Kidney (tissue), 14 donors: Measurements from ENCODE around the gene HTN3. TPM values are rescaled to one million over a fixed set of nuclear protein-coding genes. Genes with fewer than 3 reads are reported as not detected.

Experiments used
- DNase-seq, 5 donors: peaks; one replicate each; pipeline ENCODE4 v3.0.0-alpha.2; 2013 to 2020
- FAIRE-seq: peaks from 2 replicates; lab custom pipeline; 2012; peaks lifted over from hg19 to GRCh38; lab: Jason Lieb, UNC
- H3K27ac ChIP-seq, 2 donors: one replicate each; pipeline ENCODE4 v1.7.0; 2013; ENCODE audit warnings: low read depth in 2 of 2, low read length in 2 of 2, inconsistent platforms in 1 of 2
- H3K27me3 ChIP-seq: one replicate; pipeline ENCODE4 v1.7.1; 2013; ENCODE audit warnings: low read length, inconsistent platforms; ENCODE audit not compliant: control insufficient read depth, insufficient read depth
- H3K36me3 ChIP-seq, 3 donors: one replicate each; pipeline versions ENCODE4 v1.7.0 to v1.7.1; 2013; ENCODE audit warnings: low read length in 3 of 3, control low read depth in 1 of 3, inconsistent platforms in 1 of 3; ENCODE audit not compliant: insufficient read depth in 3 of 3, control insufficient read depth in 2 of 3
- H3K4me1 ChIP-seq, 3 donors: one replicate each; pipeline versions ENCODE4 v1.7.0 to v1.7.1; 2013; ENCODE audit warnings: low read length in 3 of 3, inconsistent platforms in 1 of 3, low read depth in 1 of 3; ENCODE audit not compliant: control insufficient read depth in 2 of 3, insufficient read depth in 2 of 3
- H3K4me3 ChIP-seq, 3 donors: one replicate each; pipeline versions ENCODE4 v1.7.0 to v1.8.1; 2013; ENCODE audit warnings: low read length in 3 of 3, control low read depth in 1 of 3, inconsistent platforms in 1 of 3
- H3K9ac ChIP-seq, 3 donors: one replicate each; pipeline versions ENCODE4 v1.7.0 to v1.7.1; 2013; ENCODE audit warnings: low read length in 3 of 3, control low read depth in 1 of 3, inconsistent platforms in 1 of 3
- H3K9me3 ChIP-seq, 3 donors: one replicate each; pipeline versions ENCODE4 v1.7.0 to v1.7.1; 2013; ENCODE audit warnings: low read length in 3 of 3, control low read depth in 1 of 3, inconsistent platforms in 1 of 3; ENCODE audit not compliant: control insufficient read depth in 2 of 3, insufficient read depth in 1 of 3
- intact Hi-C: fragments of 100-400 bp; cut with DNase I; formaldehyde crosslinking; loops from one replicate; pipeline ENCODE4 v1.11.1; 2022
- polyA plus RNA-seq: library from polyadenylated mRNA; stranded (reverse); fragments of 350-450 nt; fragmentation: Illumina TruSeq; extraction: RNeasy Lipid Tissue Mini Kit (QIAGEN cat#74804); gene quantifications from one replicate; pipeline ENCODE4 v1.2.3, GENCODE V29; 2014; ENCODE audit warnings: low read depth, low replicate concordance; ENCODE audit not compliant: insufficient read depth
- total RNA-seq: library from RNA; stranded (reverse); fragmentation: NEBNext Ultra II Directional; extraction: Animal tissue kit (Norgen Biotek cat#: 25700); gene quantifications from one replicate; pipeline ENCODE4 v1.2.1, GENCODE V29; 2021
- TF ChIP-seq, protein P1 (sequence below): IDR thresholded peaks from 3 replicates; pipeline ENCODE4 v1.5.1; 2012; ENCODE audit warnings: mild to moderate bottlenecking, moderate library complexity, borderline replicate concordance; ENCODE audit not compliant: insufficient read depth; ENCODE audit errors: extremely low read depth
- donor health status: control.
- donor health status: control.
- donor health status: control.
- donor health status: control.
- donor health status: control.
- donor health status: DM: yes; HTN: yes; CAD: no.
- donor health status: Normal renal cell carcinoma (clear cell type).

HTN3 gene
- total and polyA plus RNA-seq, 2 donors from 2014 or later, result not detected

DNA sequence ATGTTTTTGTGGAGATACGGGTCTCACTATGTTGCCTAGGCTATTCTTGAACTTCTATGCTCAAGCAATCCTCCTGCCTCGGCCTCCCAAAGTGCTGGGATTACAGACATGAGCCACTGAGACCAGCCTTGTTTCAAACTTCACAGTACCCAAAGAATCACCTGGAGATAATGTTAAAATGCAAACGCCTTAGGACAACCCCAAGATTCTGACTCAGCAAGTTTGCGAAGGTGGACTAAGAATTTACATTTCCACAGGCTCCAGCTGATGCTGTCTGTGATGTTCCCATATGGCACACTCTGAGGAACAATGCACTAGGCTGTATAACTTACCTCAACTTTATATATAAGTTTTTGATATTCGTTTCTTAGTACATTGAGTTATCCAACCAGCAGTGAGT, 33.5 kb upstream of the HTN3 start:
- FAIRE-seq (no peak), DNase-seq (no peak)
- H3K9ac ChIP-seq, result no peak overlapping the region
- no peaks in the 10 kb centered on the region for H3K9me3 ChIP-seq
- TF ChIP-seq, protein P1, sequence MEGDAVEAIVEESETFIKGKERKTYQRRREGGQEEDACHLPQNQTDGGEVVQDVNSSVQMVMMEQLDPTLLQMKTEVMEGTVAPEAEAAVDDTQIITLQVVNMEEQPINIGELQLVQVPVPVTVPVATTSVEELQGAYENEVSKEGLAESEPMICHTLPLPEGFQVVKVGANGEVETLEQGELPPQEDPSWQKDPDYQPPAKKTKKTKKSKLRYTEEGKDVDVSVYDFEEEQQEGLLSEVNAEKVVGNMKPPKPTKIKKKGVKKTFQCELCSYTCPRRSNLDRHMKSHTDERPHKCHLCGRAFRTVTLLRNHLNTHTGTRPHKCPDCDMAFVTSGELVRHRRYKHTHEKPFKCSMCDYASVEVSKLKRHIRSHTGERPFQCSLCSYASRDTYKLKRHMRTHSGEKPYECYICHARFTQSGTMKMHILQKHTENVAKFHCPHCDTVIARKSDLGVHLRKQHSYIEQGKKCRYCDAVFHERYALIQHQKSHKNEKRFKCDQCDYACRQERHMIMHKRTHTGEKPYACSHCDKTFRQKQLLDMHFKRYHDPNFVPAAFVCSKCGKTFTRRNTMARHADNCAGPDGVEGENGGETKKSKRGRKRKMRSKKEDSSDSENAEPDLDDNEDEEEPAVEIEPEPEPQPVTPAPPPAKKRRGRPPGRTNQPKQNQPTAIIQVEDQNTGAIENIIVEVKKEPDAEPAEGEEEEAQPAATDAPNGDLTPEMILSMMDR, result no peak
- H3K4me1 ChIP-seq, result no peaks in the 10 kb centered on the region
- no peaks in the 10 kb centered on the region for H3K27me3 ChIP-seq
- no peak overlapping the region for H3K27ac ChIP-seq
- no peak overlapping the region for H3K4me3 ChIP-seq
- H3K36me3 ChIP-seq, result no peaks in the 10 kb centered on the region
- intact Hi-C loops, result no loop called here

DNA sequence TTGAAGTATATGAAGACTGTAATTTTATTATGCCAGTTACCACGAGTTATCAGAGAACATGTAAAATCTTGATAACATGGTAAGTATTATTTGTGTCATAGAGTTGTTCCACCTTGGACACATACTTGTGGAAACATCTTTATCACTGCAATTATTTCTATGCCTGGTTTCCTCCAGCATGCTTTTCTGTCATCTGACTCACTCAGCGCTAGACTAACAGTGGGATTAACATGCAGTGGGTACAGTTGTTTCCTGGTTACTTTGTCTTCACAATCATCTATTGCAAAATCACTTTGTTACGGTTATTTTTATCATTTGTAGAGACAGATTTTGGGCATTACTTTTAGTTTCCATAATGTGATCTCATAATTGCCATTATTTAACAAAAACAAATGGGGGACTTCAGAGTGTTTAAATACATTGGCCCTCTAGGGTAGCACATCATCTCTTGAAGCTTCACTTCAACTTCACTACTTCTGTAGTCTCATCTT, 32.7 kb upstream of the HTN3 start, which contains the start of gene STATH:
Gene STATH (plus strand): TSS at position 441 of the 491 bp plus-strand sequence. CDS start 2,472 bp downstream, outside the sequence.
- Histone ChIP-seq H3K27me3 (no peaks in the 10 kb centered on the region), H3K4me3 (no peak within 1 kb of the TSS), H3K4me1 (no peaks in the 10 kb centered on the region), H3K9ac (no peak within 1 kb of the TSS), H3K9me3 (no peaks in the 10 kb centered on the region), H3K27ac (no peak within 1 kb of the TSS), H3K36me3 (no peaks in the 10 kb centered on the region)
- intact Hi-C loops, result no loop called here
- DNase-seq (no peak), FAIRE-seq (no peak)
- TF ChIP-seq, protein P1, result no peak

DNA sequence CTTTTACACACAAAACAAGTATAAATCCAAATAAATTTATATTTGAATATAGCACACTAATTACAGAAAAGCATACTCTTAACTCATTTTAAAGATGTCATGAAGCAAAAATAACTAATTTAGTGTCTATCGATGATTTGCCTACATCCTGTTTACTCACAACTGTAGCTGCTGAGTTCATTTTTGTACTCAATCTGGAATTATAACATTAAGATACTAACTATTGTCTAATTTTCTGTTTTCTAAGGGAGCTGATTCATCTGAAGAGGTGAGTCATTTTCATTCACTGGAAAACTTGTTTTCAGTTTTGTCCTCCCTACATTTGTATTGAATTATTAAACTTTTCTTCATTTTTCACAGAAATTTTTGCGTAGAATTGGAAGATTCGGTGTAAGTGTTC, 28.8 kb upstream of the HTN3 start:
- TF ChIP-seq, protein P1, result no peak

DNA sequence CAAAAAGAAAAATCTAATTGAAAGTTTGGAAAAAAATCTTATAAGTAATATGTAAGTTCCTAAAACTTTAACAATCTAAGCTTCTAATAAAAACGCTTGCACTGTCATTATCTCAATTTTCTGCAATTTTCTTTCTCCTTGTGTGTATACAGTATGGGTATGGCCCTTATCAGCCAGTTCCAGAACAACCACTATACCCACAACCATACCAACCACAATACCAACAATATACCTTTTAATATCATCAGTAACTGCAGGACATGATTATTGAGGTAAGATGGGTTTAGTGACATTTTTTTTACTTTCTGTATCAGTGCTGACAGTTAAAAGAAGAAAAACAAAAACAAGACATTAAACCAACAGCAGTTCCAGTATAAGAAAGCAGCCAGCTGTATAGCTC, 27.5 kb upstream of the HTN3 start:
- FAIRE-seq, result no peak
- Histone ChIP-seq H3K4me3 (no peak overlapping the region), H3K36me3 (no peaks in the 10 kb centered on the region), H3K9me3 (no peaks in the 10 kb centered on the region), H3K4me1 (no peaks in the 10 kb centered on the region), H3K9ac (no peak overlapping the region), H3K27me3 (no peaks in the 10 kb centered on the region), H3K27ac (no peak overlapping the region)
- intact Hi-C loops, result no loop called here
- TF ChIP-seq, protein P1, result no peak
- no peak for DNase-seq

More for the DNA sequence above, 28.8 kb upstream of the HTN3 start:
- intact Hi-C loops, result no loop called here
- no peaks in the 10 kb centered on the region for H3K27me3 ChIP-seq
- H3K36me3 ChIP-seq, result no peaks in the 10 kb centered on the region
- no peaks in the 10 kb centered on the region for H3K9me3 ChIP-seq
- no peak for FAIRE-seq
- H3K9ac ChIP-seq, result no peak overlapping the region
- no peak overlapping the region for H3K4me3 ChIP-seq
- no peak overlapping the region for H3K27ac ChIP-seq
- no peak for DNase-seq
- H3K4me1 ChIP-seq, result no peaks in the 10 kb centered on the region
